Fibroblast of lung (primary cell): ENCODE measurements around the gene ZNF3. TPM values are rescaled to one million over a fixed set of nuclear protein-coding genes. Genes with fewer than 3 reads are reported as not detected.

Source experiments
- DNase-seq, 2 donors: peaks; one replicate each; pipeline versions ENCODE4 v3.0.0 to v3.0.0-alpha.2; 2010; ENCODE audit warnings: low read depth in 2 of 2
- H2AFZ ChIP-seq: 2 replicates; pipeline ENCODE4 v1.5.1; 2012; ENCODE audit warnings: low read length, control low read depth, inconsistent platforms
- H3K27ac ChIP-seq: 2 replicates; pipeline ENCODE4 v1.5.1; 2011; ENCODE audit warnings: low read length, control low read depth; ENCODE audit not compliant: insufficient read depth
- H3K27me3 ChIP-seq: 2 replicates; pipeline ENCODE4 v1.5.1; 2011; ENCODE audit warnings: mild to moderate bottlenecking, low read length; ENCODE audit not compliant: control insufficient read depth, insufficient read depth
- H3K36me3 ChIP-seq: 2 replicates; pipeline ENCODE4 v1.5.1; 2011; ENCODE audit warnings: low read length; ENCODE audit not compliant: control insufficient read depth, insufficient read depth
- H3K4me1 ChIP-seq: 2 replicates; pipeline ENCODE4 v1.5.1; 2011; ENCODE audit warnings: low read length; ENCODE audit not compliant: control insufficient read depth, insufficient read depth; ENCODE audit errors: extremely low read depth
- H3K4me2 ChIP-seq: 2 replicates; pipeline ENCODE4 v1.5.1; 2011; ENCODE audit warnings: low read length, control low read depth; ENCODE audit not compliant: insufficient read depth; ENCODE audit errors: extremely low read depth
- H3K4me3 ChIP-seq, 4 experiments: fragments of 200-600 bp in 1 of 4; sonication (generic) in 1 of 4; replicated peaks in 1 of 4; 2 replicates each; pipeline ENCODE4 v1.5.1; 2011 to 2016; ENCODE audit warnings: low read length in 4 of 4, low read depth in 3 of 4, mild to moderate bottlenecking in 3 of 4, control low read depth in 2 of 4, inconsistent platforms in 1 of 4, mixed read lengths in 1 of 4; ENCODE audit not compliant: insufficient read depth in 1 of 4; ENCODE audit errors: control extremely low read depth in 1 of 4
- H3K79me2 ChIP-seq: 2 replicates; pipeline ENCODE4 v1.5.1; 2012; ENCODE audit warnings: mild to moderate bottlenecking, low read length, inconsistent platforms; ENCODE audit not compliant: control insufficient read depth, insufficient read depth
- H3K9ac ChIP-seq: 2 replicates; pipeline ENCODE4 v1.5.1; 2011; ENCODE audit warnings: mild to moderate bottlenecking, low read length, control low read depth; ENCODE audit not compliant: insufficient read depth
- H3K9me3 ChIP-seq: 2 replicates; pipeline ENCODE4 v1.5.1; 2012; ENCODE audit warnings: low read depth, low read length; ENCODE audit not compliant: control insufficient read depth, insufficient read depth
- H4K20me1 ChIP-seq: 2 replicates; pipeline ENCODE4 v1.5.1; 2011; ENCODE audit warnings: low read length; ENCODE audit not compliant: control insufficient read depth, insufficient read depth; ENCODE audit errors: extremely low read depth
- EZH2 ChIP-seq: IDR thresholded peaks from 2 replicates; pipeline ENCODE4 v1.5.1; 2012; ENCODE audit warnings: low read length, control low read depth, mild to moderate bottlenecking; ENCODE audit errors: missing control alignments
- polyA plus RNA-seq, 2 donors: library from polyadenylated mRNA; depleted of rRNA in 1 of 2; stranded (reverse) in 1 of 2; unstranded in 1 of 2; fragments of >200 nt; gene quantifications; 2 replicates each; pipeline ENCODE4 v1.2.1, GENCODE V29; 2011 to 2012; ENCODE audit warnings: missing spikeins in 1 of 2
- total RNA-seq: library from RNA; depleted of rRNA; stranded (reverse); fragments of >200 nt; gene quantifications from 2 replicates; pipeline ENCODE4 v1.2.1, GENCODE V29; 2014
- TF ChIP-seq, protein P1 (sequence below), 2 donors: IDR thresholded peaks in 1 of 2; conservative IDR thresholded peaks in 1 of 2; 1 replicate in 1 of 2; 2 replicates in 1 of 2; pipeline ENCODE4 v1.5.1; 2011 to 2012; ENCODE audit warnings: low read length in 2 of 2, control low read depth in 1 of 2, inconsistent platforms in 1 of 2, low read depth in 1 of 2, mild to moderate bottlenecking in 1 of 2

The ZNF3 gene
- total and polyA plus RNA-seq, 2 donors (not counting 1 experiment from before 2014, with no cell fraction given) = 19.7 to 26.8 TPM

DNA sequence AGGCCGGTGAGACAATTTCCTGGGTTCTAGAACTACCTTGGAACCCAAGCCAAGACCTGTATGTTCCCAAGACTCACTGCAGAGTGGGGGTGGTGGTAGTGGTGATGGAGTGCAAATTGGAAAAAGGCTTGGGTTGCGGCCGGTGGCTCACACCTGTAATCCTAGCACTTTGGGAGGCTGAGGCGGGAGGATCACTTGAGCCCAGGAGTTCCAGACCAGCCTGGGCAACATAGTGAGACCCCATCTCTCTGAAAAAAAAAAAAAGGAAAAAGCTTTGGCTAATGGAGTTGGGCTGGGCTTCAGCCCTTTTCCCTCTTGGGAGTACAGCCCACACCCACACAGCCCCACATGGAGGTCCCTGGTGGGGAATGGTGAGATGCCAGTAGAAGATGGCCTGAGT, 24.0 kb upstream of the ZNF3 start:
- TF ChIP-seq EZH2 = no peak
- TF ChIP-seq, protein P1, sequence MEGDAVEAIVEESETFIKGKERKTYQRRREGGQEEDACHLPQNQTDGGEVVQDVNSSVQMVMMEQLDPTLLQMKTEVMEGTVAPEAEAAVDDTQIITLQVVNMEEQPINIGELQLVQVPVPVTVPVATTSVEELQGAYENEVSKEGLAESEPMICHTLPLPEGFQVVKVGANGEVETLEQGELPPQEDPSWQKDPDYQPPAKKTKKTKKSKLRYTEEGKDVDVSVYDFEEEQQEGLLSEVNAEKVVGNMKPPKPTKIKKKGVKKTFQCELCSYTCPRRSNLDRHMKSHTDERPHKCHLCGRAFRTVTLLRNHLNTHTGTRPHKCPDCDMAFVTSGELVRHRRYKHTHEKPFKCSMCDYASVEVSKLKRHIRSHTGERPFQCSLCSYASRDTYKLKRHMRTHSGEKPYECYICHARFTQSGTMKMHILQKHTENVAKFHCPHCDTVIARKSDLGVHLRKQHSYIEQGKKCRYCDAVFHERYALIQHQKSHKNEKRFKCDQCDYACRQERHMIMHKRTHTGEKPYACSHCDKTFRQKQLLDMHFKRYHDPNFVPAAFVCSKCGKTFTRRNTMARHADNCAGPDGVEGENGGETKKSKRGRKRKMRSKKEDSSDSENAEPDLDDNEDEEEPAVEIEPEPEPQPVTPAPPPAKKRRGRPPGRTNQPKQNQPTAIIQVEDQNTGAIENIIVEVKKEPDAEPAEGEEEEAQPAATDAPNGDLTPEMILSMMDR (conservative IDR thresholded peaks at IDR 0.05 in 1 of 2, IDR thresholded peaks at IDR 0.05 in 1 of 2; ENCODE audit: low read depth in 1 of 2, low read length in 2 of 2) = no peak
- H4K20me1 ChIP-seq = no peaks in the 10 kb centered on the region
- H3K9ac ChIP-seq = no peak overlapping the region
- H3K9me3 ChIP-seq = no peaks in the 10 kb centered on the region
- H3K4me2 ChIP-seq = no peak overlapping the region
- no peak overlapping the region for H3K4me3 ChIP-seq
- no peak overlapping the region for H2AFZ ChIP-seq
- H3K36me3 ChIP-seq = peaks cover 20% of the 10 kb centered on the region
- H3K27ac ChIP-seq = no peak overlapping the region
- peaks cover 3% of the 10 kb centered on the region for H3K79me2 ChIP-seq
- H3K27me3 ChIP-seq = no peaks in the 10 kb centered on the region
- peaks cover 7% of the 10 kb centered on the region for H3K4me1 ChIP-seq
- DNase-seq = no peak

DNA sequence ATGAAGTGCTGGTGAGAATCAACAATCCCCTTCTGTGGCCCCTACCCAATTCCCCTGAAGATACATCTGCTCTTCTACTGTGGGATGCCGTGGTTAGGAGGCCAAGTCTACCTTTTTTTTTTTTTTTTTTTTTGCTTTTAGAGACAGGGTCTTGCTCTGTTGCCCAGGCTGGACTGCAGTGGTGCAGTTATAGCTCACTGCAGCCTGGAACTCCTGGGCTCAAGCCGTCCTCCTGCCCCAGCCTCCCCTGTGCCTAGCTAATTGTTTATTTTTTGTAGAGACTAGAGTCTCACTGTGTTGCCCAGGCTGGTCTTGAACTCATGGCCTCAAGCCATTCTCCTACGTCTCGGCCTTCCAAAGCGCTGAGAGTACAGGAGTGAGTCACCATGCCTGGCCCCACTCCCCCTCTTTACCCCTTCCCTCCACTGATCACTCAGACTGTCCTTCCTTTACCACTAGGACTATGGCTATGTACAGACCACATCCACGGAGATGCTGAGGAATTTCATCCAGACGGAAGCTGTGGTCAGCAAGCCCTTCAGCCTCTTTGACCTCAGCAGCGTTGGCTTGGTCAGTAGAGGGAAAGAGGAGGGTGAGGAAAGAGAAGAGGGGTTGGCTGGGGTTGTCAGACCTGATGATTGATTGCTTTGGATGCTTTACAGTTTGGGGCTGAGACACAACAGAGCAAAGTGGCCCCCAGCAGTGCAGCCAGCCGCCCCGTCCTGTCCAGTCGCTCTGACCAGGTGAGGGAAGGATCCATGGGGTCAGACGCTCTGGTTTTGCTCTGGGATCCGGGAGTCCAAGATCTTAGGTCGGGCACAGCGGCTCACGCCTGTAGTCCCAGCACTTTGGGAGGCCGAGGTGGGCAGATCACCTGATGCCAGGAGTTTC, 21.7 kb upstream of the ZNF3 start:
- H3K27ac ChIP-seq = peak overlapping the region; percentile 87
- H3K79me2 ChIP-seq = peaks cover 22% of the 10 kb centered on the region
- peak overlapping the region; percentile 42 for H3K4me2 ChIP-seq
- H3K9me3 ChIP-seq = no peaks in the 10 kb centered on the region
- H3K4me3 ChIP-seq = peak overlapping the region in 2 of 4 experiments; percentile 23 to 81
- H3K36me3 ChIP-seq = peaks cover 22% of the 10 kb centered on the region
- no peaks in the 10 kb centered on the region for H3K27me3 ChIP-seq
- H4K20me1 ChIP-seq = no peaks in the 10 kb centered on the region
- TF ChIP-seq, protein P1 (conservative IDR thresholded peaks at IDR 0.05 in 1 of 2, IDR thresholded peaks at IDR 0.05 in 1 of 2; ENCODE audit: low read depth in 1 of 2, low read length in 2 of 2) = no peak
- TF ChIP-seq EZH2 = no peak
- peak; percentile 92 to 99 for DNase-seq
- peaks cover 7% of the 10 kb centered on the region for H3K4me1 ChIP-seq
- no peak overlapping the region for H3K9ac ChIP-seq
- H2AFZ ChIP-seq = no peak overlapping the region

DNA sequence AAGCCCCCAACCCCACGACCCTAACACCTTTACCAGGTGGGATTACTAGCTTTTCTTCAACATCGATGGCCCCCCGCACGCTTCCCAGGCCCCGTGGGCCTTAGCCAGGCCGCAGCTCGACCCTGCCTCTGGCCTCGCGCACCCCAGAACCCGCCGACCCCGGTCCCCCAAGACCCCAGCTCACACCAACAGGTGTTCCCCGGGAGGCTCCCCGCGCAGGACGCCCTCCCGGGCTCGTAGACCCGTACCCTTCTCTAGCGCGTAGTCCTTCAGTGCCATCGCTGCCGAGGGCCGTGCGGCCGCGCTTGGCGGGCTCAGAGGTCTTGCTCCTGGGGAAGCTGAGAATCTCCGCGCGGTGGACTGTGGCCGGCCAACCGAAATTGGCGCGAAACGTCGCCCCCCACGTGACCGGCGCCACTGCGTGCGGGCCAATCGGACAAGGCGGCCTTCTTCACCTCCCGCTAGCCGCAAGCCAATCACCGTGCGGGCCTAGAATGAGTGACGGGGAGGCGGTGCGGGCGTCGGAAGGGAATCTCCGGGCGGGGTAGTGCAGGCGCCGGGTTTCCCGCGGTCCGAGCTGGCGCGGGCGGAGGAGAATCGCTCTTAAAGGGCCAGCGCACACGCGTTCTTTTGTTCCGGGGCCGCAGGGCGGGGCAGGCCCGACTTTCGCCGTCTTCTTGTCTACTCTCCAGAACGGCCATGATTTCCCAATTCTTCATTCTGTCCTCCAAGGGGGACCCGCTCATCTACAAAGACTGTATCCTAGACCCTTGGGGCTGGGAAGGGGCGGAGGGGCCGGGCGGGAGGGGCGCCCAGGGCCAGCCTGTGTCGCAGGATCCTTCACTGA, 19.7 kb upstream of the ZNF3 start, which contains the start of the genes AP4M1 and MCM7:
Gene AP4M1, plus strand, starts transcription at position 628 of the 847 bp plus-strand sequence. Its CDS starts 72 bp downstream, at position 700.
Gene MCM7, minus strand, starts transcription at position 382 of the 847 bp plus-strand sequence. Its CDS starts 103 bp downstream, at position 279.
- peak within 1 kb of the TSS; percentile 89 for H3K4me2 ChIP-seq
- H3K9me3 ChIP-seq = no peaks in the 10 kb centered on the region
- H3K36me3 ChIP-seq = peaks cover 22% of the 10 kb centered on the region
- peak within 1 kb of the TSS; percentile 77 to 90 (median 84) for H3K4me3 ChIP-seq
- H3K4me1 ChIP-seq = peaks cover 7% of the 10 kb centered on the region
- TF ChIP-seq, protein P1 (conservative IDR thresholded peaks at IDR 0.05 in 1 of 2, IDR thresholded peaks at IDR 0.05 in 1 of 2; ENCODE audit: low read depth in 1 of 2, low read length in 2 of 2) = no peak
- TF ChIP-seq EZH2 = no peak
- H3K79me2 ChIP-seq = peaks cover 30% of the 10 kb centered on the region
- H3K27me3 ChIP-seq = no peaks in the 10 kb centered on the region
- no peaks in the 10 kb centered on the region for H4K20me1 ChIP-seq
- H2AFZ ChIP-seq = peak within 1 kb of the TSS; percentile 58
- DNase-seq = peak; percentile 99
- H3K27ac ChIP-seq = peak within 1 kb of the TSS; percentile 87
- peak within 1 kb of the TSS; percentile 77 for H3K9ac ChIP-seq
